Measurements from ENCODE around the gene AHCYL2.

DNA sequence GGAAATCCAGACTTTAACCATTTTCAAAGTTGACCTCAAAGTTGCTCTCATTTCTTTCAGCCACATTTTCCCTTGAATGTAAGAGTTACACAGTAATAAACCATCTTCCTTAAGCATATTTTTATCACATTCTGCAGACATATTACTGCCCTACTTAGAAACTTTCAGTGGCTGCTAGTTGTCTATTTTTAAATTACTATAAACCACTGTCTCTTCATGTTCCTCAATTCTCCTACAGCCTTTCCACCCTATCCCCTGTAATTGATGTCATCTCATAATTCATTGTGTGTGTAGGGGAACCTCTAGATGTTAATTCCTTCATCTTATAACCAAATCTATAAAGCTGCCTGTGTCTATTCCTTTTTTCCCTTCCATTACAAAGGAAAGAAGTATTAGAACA, 131.3 kb downstream of the AHCYL2 start:
- TF ChIP-seq EZH2 (IDR thresholded peaks at IDR 0.05; ENCODE audit: insufficient read depth, poor library complexity, severe bottlenecking) (no peak), EZH2phosphoT487 (IDR thresholded peaks at IDR 0.05; ENCODE audit: insufficient read depth, low read depth) (no peak)

Measured in GM23248 (cell line).